ENCODE data around the gene POLR1A.

DNA sequence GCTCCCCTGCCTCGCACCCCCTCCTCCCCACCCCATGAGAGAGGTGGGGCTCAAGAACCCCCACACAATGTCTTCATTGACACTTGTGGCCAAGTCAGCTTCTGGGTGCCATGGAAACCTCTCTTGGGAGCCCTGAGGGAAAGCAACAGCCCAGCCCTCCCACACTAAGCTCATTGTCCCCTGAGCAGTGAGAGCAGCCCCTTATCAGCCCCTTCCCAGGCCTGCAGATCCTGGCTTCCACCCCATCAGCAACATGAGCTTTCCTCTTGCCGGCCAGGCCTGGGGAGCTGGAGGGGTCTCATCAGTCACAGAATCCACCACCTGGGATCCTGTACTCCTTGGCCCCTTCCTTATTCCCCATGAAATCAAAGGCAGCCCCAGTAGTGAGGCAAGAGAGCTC is 109.1 kb downstream of the POLR1A start:
- TF ChIP-seq, protein P1, sequence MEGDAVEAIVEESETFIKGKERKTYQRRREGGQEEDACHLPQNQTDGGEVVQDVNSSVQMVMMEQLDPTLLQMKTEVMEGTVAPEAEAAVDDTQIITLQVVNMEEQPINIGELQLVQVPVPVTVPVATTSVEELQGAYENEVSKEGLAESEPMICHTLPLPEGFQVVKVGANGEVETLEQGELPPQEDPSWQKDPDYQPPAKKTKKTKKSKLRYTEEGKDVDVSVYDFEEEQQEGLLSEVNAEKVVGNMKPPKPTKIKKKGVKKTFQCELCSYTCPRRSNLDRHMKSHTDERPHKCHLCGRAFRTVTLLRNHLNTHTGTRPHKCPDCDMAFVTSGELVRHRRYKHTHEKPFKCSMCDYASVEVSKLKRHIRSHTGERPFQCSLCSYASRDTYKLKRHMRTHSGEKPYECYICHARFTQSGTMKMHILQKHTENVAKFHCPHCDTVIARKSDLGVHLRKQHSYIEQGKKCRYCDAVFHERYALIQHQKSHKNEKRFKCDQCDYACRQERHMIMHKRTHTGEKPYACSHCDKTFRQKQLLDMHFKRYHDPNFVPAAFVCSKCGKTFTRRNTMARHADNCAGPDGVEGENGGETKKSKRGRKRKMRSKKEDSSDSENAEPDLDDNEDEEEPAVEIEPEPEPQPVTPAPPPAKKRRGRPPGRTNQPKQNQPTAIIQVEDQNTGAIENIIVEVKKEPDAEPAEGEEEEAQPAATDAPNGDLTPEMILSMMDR (IDR thresholded peaks at IDR 0.05; ENCODE audit: low read depth, low read length): no peak
- no peak for TF ChIP-seq EZH2phosphoT487 (IDR thresholded peaks at IDR 0.05; ENCODE audit: low read depth)
